Adrenal gland (tissue), 5 donors: Measurements from ENCODE around the gene KCNMB2.

Experiments used
- POLR2A ChIP-seq, 2 donors: fragments of 450-650 bp; IDR thresholded peaks; one replicate each; pipeline ENCODE4 v1.6.1; 2017; ENCODE audit warnings: antibody characterized with exemption in 2 of 2, mild to moderate bottlenecking in 2 of 2, moderate library complexity in 1 of 2
- TF ChIP-seq, protein P1 (sequence below), 6 experiments: fragments of 450-650 bp in 4 of 6; fragments of 200-600 bp in 2 of 6; sonication (generic) in 1 of 6; IDR thresholded peaks; 1 replicate in 5 of 6; 2 replicates in 1 of 6; pipeline versions ENCODE4 v1.5.1 to v1.8.0; 2016 to 2021; ENCODE audit warnings: antibody characterized with exemption in 6 of 6, mild to moderate bottlenecking in 2 of 6, moderate library complexity in 1 of 6
- donor health status: DM: no; HTN: no; CAD: no.

GRCh38 chr3:178785961-178786360 lies 249.7 kb downstream of the KCNMB2 start:
- no peak for TF ChIP-seq POLR2A (IDR thresholded peaks at IDR 0.05)
- TF ChIP-seq, protein P1, sequence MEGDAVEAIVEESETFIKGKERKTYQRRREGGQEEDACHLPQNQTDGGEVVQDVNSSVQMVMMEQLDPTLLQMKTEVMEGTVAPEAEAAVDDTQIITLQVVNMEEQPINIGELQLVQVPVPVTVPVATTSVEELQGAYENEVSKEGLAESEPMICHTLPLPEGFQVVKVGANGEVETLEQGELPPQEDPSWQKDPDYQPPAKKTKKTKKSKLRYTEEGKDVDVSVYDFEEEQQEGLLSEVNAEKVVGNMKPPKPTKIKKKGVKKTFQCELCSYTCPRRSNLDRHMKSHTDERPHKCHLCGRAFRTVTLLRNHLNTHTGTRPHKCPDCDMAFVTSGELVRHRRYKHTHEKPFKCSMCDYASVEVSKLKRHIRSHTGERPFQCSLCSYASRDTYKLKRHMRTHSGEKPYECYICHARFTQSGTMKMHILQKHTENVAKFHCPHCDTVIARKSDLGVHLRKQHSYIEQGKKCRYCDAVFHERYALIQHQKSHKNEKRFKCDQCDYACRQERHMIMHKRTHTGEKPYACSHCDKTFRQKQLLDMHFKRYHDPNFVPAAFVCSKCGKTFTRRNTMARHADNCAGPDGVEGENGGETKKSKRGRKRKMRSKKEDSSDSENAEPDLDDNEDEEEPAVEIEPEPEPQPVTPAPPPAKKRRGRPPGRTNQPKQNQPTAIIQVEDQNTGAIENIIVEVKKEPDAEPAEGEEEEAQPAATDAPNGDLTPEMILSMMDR (IDR thresholded peaks at IDR 0.05): no peak
